HEK293T (cell line): ENCODE data around the gene RAD51B.
A peak's percentile ranks its signal among the peaks of the same experiment; 100 is the strongest.

Source experiments
- CTCF ChIA-PET: fragments of 350-600 bp; formaldehyde crosslinking; extraction: SDS; loops from one replicate; lab custom pipeline; 2021; ENCODE audit warnings: antibody characterized with exemption, inconsistent platforms; lab: Yijun Ruan, JAX
- POLR2A ChIA-PET: fragments of 350-600 bp; formaldehyde crosslinking; extraction: SDS; loops from one replicate; lab custom pipeline; 2020; ENCODE audit warnings: antibody characterized with exemption, inconsistent platforms; lab: Yijun Ruan, JAX
- DNase-seq: peaks from one replicate; pipeline ENCODE4 v3.0.0; 2012; ENCODE audit warnings: mixed read lengths; ENCODE audit errors: extremely low spot score
- ARNT ChIP-seq: fragments of 450-650 bp; IDR thresholded peaks from 2 replicates; pipeline ENCODE4 v1.6.1; 2017; ENCODE audit warnings: mild to moderate bottlenecking
- BHLHE40 ChIP-seq: fragments of 450-650 bp; IDR thresholded peaks from 2 replicates; pipeline ENCODE4 v1.6.1; 2016; ENCODE audit warnings: mild to moderate bottlenecking, moderate library complexity, borderline replicate concordance
- CTBP1 ChIP-seq: fragments of 450-650 bp; IDR thresholded peaks from 2 replicates; pipeline ENCODE4 v1.6.1; 2016; ENCODE audit warnings: borderline replicate concordance
- ELF4 ChIP-seq: fragments of 450-650 bp; IDR thresholded peaks from 2 replicates; pipeline ENCODE4 v1.6.1; 2017; ENCODE audit warnings: antibody characterized with exemption
- FOXA1 ChIP-seq: fragments of 450-650 bp; IDR thresholded peaks from 2 replicates; pipeline ENCODE4 v1.6.1; 2016; ENCODE audit warnings: mild to moderate bottlenecking
- FOXK2 ChIP-seq: fragments of 450-650 bp; IDR thresholded peaks from 2 replicates; pipeline ENCODE4 v1.6.1; 2016; ENCODE audit warnings: mild to moderate bottlenecking
- FOXM1 ChIP-seq: fragments of 450-650 bp; IDR thresholded peaks from 2 replicates; pipeline ENCODE4 v1.6.1; 2017; ENCODE audit warnings: mild to moderate bottlenecking, borderline replicate concordance
- HDGF ChIP-seq: fragments of 450-650 bp; IDR thresholded peaks from 2 replicates; pipeline ENCODE4 v1.6.1; 2017; ENCODE audit warnings: antibody characterized with exemption, borderline replicate concordance
- L3MBTL2 ChIP-seq: fragments of 450-650 bp; conservative IDR thresholded peaks from 2 replicates; pipeline ENCODE4 v1.6.1; 2016; ENCODE audit warnings: mild to moderate bottlenecking
- LEF1 ChIP-seq: fragments of 450-650 bp; IDR thresholded peaks from 2 replicates; pipeline ENCODE4 v1.6.1; 2017; ENCODE audit warnings: mild to moderate bottlenecking, borderline replicate concordance
- NFRKB ChIP-seq: fragments of 450-650 bp; IDR thresholded peaks from 2 replicates; pipeline ENCODE4 v1.6.1; 2016; ENCODE audit warnings: mild to moderate bottlenecking, moderate library complexity
- PKNOX1 ChIP-seq: fragments of 450-650 bp; IDR thresholded peaks from 2 replicates; pipeline ENCODE4 v1.6.1; 2016
- SP1 ChIP-seq: fragments of 450-650 bp; IDR thresholded peaks from 2 replicates; pipeline ENCODE4 v1.6.1; 2017
- SUZ12 ChIP-seq: fragments of 450-650 bp; IDR thresholded peaks from 2 replicates; pipeline ENCODE4 v1.6.1; 2016; ENCODE audit warnings: mild to moderate bottlenecking
- TARDBP ChIP-seq: fragments of 450-650 bp; IDR thresholded peaks from 2 replicates; pipeline ENCODE4 v1.6.1; 2016
- ZNF384 ChIP-seq: fragments of 450-650 bp; IDR thresholded peaks from 2 replicates; pipeline ENCODE4 v1.6.1; 2016

Gene RAD51B

DNA sequence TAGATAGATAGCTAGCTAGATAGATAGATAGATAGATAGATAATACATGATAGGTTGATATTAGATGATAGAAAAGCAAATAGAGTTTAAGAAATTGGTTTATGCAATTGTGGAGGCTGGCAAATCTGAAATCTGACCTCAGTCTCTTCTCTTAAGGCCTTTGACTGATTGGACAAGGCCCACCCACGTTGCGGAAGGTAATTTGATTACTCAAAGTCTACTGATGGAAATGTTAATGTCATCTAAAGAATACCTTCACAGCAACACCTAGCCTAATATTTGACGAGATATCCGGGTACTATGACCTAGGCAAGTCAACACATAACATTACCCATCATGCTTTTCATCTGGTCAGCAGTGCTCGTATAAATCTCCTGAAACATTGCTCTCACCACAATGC is 782.9 kb downstream of the RAD51B start:
- no peak for DNase-seq
- TF ChIP-seq LEF1 (no peak), L3MBTL2 (no peak), FOXA1 (no peak), NFRKB (no peak), FOXK2 (no peak), ELF4 (no peak), CTBP1 (no peak), SUZ12 (no peak), TARDBP (no peak), ARNT (no peak), FOXM1 (no peak), BHLHE40 (no peak)
- POLR2A ChIA-PET: no interaction called here
- CTCF ChIA-PET: no interaction called here

GRCh38 chr14:68603533-68604360 is 784.2 kb downstream of the RAD51B start:
- TF ChIP-seq PKNOX1 (no peak), L3MBTL2 (0 out of 2 replicates have a peak, but pooled peaks have one; percentile 13), FOXA1 (no peak), FOXK2 (no peak), BHLHE40 (no peak), HDGF (no peak), ELF4 (no peak), SUZ12 (no peak), SP1 (no peak)
- CTCF ChIA-PET: no interaction called here
- POLR2A ChIA-PET: no interaction called here
- no peak for DNase-seq

- no peak for TF ChIP-seq ELF4
- no peak for TF ChIP-seq FOXM1
- no peak for TF ChIP-seq FOXK2
- TF ChIP-seq NFRKB: no peak
- no peak for TF ChIP-seq ZNF384
- no peak for TF ChIP-seq L3MBTL2
- no peak for TF ChIP-seq ARNT
- TF ChIP-seq TARDBP: no peak
- no peak for TF ChIP-seq SP1
- no peak for TF ChIP-seq SUZ12
- TF ChIP-seq FOXA1: no peak
- no peak for TF ChIP-seq BHLHE40
- POLR2A ChIA-PET: no interaction called here
- DNase-seq: no peak
- CTCF ChIA-PET: no interaction called here
Measured at GRCh38 chr14:68604361-68604730, 784.8 kb downstream of the RAD51B start.

GRCh38 chr14:68604822-68605221 is 785.2 kb downstream of the RAD51B start:
- CTCF ChIA-PET: no interaction called here
- POLR2A ChIA-PET: no interaction called here
- TF ChIP-seq ELF4 (no peak), PKNOX1 (no peak), FOXM1 (no peak), ARNT (no peak), FOXK2 (no peak), NFRKB (no peak), HDGF (no peak), SUZ12 (no peak), LEF1 (no peak), TARDBP (no peak), SP1 (no peak), ZNF384 (no peak), CTBP1 (no peak), L3MBTL2 (no peak), FOXA1 (no peak), BHLHE40 (no peak)
- DNase-seq: no peak

- ChIA-PET POLR2A (no interaction called here), CTCF (no interaction called here)
- DNase-seq: no peak
- no peak for TF ChIP-seq CTBP1
- no peak for TF ChIP-seq FOXA1
- no peak for TF ChIP-seq LEF1
- TF ChIP-seq PKNOX1: no peak
- TF ChIP-seq FOXM1: no peak
- TF ChIP-seq L3MBTL2: no peak
- TF ChIP-seq FOXK2: no peak
- no peak for TF ChIP-seq BHLHE40
- TF ChIP-seq ELF4: no peak
- no peak for TF ChIP-seq SUZ12
- TF ChIP-seq ZNF384: no peak
- TF ChIP-seq TARDBP: no peak
- TF ChIP-seq HDGF: no peak
- TF ChIP-seq SP1: no peak
- TF ChIP-seq NFRKB: no peak
- TF ChIP-seq ARNT: no peak
Measured at GRCh38 chr14:68606176-68606575, 786.6 kb downstream of the RAD51B start.

GRCh38 chr14:68606644-68607043 is 787.1 kb downstream of the RAD51B start:
- CTCF ChIA-PET: no interaction called here
- TF ChIP-seq HDGF (no peak), TARDBP (no peak), BHLHE40 (no peak), FOXM1 (no peak), PKNOX1 (no peak), SP1 (no peak)
- POLR2A ChIA-PET: no interaction called here
- DNase-seq: no peak
